Testis (tissue), 3 donors: ENCODE results near the gene SPACA5B. TPM values are rescaled to one million over a fixed set of nuclear protein-coding genes. Genes with fewer than 3 reads are reported as not detected.
"Not testable (repeated sequence)": the region's sequence is repeated elsewhere in the genome, so short reads cannot be mapped to it uniquely, and the experiment has no call there.

Experiments used
- DNase-seq: peaks from one replicate; pipeline ENCODE4 v3.0.0-alpha.2; 2019
- H3K27ac ChIP-seq, 2 donors: fragments of 200-600 bp; sonication (generic); one replicate each; pipeline ENCODE4 v1.5.1; 2019
- H3K27me3 ChIP-seq: fragments of 200-600 bp; sonication (generic); one replicate; pipeline ENCODE4 v1.5.1; 2019
- H3K36me3 ChIP-seq: fragments of 200-600 bp; sonication (generic); one replicate; pipeline ENCODE4 v1.5.1; 2017; ENCODE audit warnings: low read depth; ENCODE audit errors: missing control alignments
- H3K4me1 ChIP-seq: fragments of 200-600 bp; sonication (generic); one replicate; pipeline ENCODE4 v1.5.1; 2019
- H3K4me3 ChIP-seq, 2 donors: fragments of 200-600 bp; sonication (generic); one replicate each; pipeline ENCODE4 v1.5.1; 2017 to 2019
- H3K9me3 ChIP-seq: fragments of 200-600 bp; sonication (generic); one replicate; pipeline ENCODE4 v1.5.1; 2017
- POLR2A ChIP-seq: fragments of 450-650 bp; IDR thresholded peaks from one replicate; pipeline ENCODE4 v1.6.1; 2017; ENCODE audit warnings: antibody characterized with exemption, mild to moderate bottlenecking, moderate library complexity
- WGBS, 2 donors: methylation state at CpG; one replicate each; pipeline ENCODE4 v1.1.5; 2018; 5-methylcytosine and 5-hydroxymethylcytosine counted together
- intact Hi-C: fragments of 100-400 bp; cut with DNase I; formaldehyde crosslinking; loops from one replicate; pipeline ENCODE4 v1.15.1; 2023; ENCODE audit warnings: low total_unique reads
- polyA plus RNA-seq: library from polyadenylated mRNA; stranded (reverse); fragments of 350-450 nt; fragmentation: Illumina TruSeq; extraction: RNeasy Lipid Tissue Mini Kit (QIAGEN cat#74804); gene quantifications from one replicate; pipeline ENCODE4 v1.2.3, GENCODE V29; 2014; ENCODE audit warnings: low read depth, low replicate concordance; ENCODE audit not compliant: insufficient read depth
- small RNA-seq, 2 donors: library from RNA; depleted of rRNA; stranded (forward); fragments of <200 nt; gene quantifications; one replicate each; pipeline ENCODE3, GENCODE V24; 2016
- total RNA-seq, 2 donors: library from RNA; depleted of rRNA; stranded (reverse); fragments of >200 nt; gene quantifications; one replicate each; pipeline ENCODE4 v1.2.3, GENCODE V29; 2016
- TF ChIP-seq, protein P1 (sequence below), 3 experiments: fragments of 450-650 bp in 2 of 3; fragments of 200-600 bp in 1 of 3; sonication (generic) in 1 of 3; IDR thresholded peaks; one replicate each; pipeline ENCODE4 v1.5.1; 2016 to 2019; ENCODE audit warnings: antibody characterized with exemption in 3 of 3, mild to moderate bottlenecking in 2 of 3, moderate library complexity in 1 of 3

Gene SPACA5B
- total and polyA plus RNA-seq, 3 donors from 2014 or later = 4.9 to 6.6 (median 6.2) TPM

DNA sequence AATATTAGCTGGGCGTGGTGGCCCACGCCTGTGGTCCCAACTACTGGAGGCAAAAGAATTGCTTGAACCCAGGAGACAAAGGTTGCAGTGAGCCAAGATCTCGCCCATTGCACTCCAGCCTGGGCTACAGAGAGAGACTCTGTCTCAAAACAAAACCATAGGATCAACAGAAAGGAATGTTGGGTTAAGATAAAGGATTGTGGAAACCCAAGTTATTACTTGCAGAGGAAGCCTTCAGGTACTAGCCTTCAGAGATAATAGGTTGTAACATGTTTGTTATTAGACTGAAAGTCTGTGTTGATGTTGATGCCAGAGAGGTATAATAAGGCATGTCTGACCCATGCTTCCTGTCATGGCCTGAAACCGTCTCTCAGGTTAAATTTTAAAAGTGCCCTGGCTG is 49.3 kb downstream of the SPACA5B start:
- Histone ChIP-seq H3K27me3 (no peaks in the 10 kb centered on the region), H3K4me1 (no peaks in the 10 kb centered on the region), H3K9me3 (no peaks in the 10 kb centered on the region), H3K27ac (no peak overlapping the region), H3K36me3 (no peaks in the 10 kb centered on the region), H3K4me3 (no peak overlapping the region)
- no peak for DNase-seq
- TF ChIP-seq, protein P1, sequence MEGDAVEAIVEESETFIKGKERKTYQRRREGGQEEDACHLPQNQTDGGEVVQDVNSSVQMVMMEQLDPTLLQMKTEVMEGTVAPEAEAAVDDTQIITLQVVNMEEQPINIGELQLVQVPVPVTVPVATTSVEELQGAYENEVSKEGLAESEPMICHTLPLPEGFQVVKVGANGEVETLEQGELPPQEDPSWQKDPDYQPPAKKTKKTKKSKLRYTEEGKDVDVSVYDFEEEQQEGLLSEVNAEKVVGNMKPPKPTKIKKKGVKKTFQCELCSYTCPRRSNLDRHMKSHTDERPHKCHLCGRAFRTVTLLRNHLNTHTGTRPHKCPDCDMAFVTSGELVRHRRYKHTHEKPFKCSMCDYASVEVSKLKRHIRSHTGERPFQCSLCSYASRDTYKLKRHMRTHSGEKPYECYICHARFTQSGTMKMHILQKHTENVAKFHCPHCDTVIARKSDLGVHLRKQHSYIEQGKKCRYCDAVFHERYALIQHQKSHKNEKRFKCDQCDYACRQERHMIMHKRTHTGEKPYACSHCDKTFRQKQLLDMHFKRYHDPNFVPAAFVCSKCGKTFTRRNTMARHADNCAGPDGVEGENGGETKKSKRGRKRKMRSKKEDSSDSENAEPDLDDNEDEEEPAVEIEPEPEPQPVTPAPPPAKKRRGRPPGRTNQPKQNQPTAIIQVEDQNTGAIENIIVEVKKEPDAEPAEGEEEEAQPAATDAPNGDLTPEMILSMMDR (IDR thresholded peaks at IDR 0.05) = no peak
- no peak for TF ChIP-seq POLR2A
- intact Hi-C loops = no loop called here
- 79 to 88% methylated on average over 2 to 4 of the region's 4 CpGs for WGBS, 2 donors

DNA sequence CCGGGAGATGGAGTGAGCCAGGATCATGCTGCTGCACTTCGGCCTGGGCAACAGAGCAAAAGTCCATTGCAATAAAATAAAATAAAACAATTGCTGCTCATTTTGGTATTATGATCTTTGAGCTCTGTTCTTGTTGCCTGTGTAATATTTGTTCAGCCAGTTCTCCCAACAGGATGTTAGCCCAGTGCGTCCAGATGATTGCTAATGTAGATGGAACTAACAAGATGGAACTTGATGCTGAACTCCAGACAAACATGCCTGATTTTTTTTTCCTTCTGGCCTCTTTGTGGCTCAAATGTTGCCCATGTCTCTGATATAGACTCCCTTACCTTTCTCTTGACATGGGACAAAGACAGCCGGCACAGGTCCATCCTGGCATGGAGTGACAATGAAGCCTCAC is 50.4 kb downstream of the SPACA5B start:
- H3K4me1 ChIP-seq = no peaks in the 10 kb centered on the region

DNA sequence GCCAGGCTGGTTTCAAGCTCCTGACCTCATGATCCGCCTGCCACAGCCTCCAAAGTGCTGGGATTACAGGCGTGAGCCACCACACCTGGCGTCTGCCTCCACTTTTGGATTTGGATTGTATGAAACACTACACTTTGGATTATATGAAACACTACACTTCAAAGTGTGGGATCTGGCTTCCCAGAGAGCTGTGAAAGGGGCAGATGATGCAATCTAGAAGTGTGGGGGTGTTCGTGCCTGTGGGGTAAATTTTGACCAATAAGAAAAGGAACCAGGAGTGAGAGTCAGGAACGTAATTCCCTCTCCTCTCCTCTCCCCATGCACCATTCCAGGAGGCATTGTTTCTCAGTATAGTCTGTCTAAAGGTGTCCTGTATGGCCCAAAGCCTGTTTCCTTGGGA is 51.5 kb downstream of the SPACA5B start:
- WGBS, 2 donors = 73 to 79% methylated on average over 4 to 5 of the region's 5 CpGs
- H3K4me3 ChIP-seq, intact Hi-C loops, H3K9me3 ChIP-seq, H3K4me1 ChIP-seq, H3K27me3 ChIP-seq, H3K27ac ChIP-seq, DNase-seq, H3K36me3 ChIP-seq: not testable (repeated sequence)

More for the DNA sequence above, 50.4 kb downstream of the SPACA5B start:
- WGBS, 2 donors = 92 to 95% methylated on average over 4 of the region's 4 CpGs
- H3K9me3 ChIP-seq = no peaks in the 10 kb centered on the region
- H3K27ac ChIP-seq = no peak overlapping the region
- intact Hi-C loops = no loop called here
- TF ChIP-seq POLR2A = no peak
- TF ChIP-seq, protein P1 (IDR thresholded peaks at IDR 0.05) = no peak
- no peaks in the 10 kb centered on the region for H3K27me3 ChIP-seq
- no peak for DNase-seq
- H3K36me3 ChIP-seq = no peaks in the 10 kb centered on the region
- no peak overlapping the region for H3K4me3 ChIP-seq

Small RNAs within 50 kb of the gene (small RNA-seq; reads per million reads assigned to genes)
- gene AC245047.7 = 0 reads per million in 2 donors
- 0 reads per million in 2 donors for gene RNU6-707P

Other genes starting within 250 kb of the SPACA5B start
- 1 to 10 TPM; 5.8 to 6.1 TPM for gene ZNF182, start 126.6 kb upstream of the SPACA5B start, total RNA-seq
- 3.2 TPM for gene ZNF182, start 126.6 kb upstream of the SPACA5B start, polyA plus RNA-seq
- gene SPACA5, start 123.6 kb upstream of the SPACA5B start, total RNA-seq = 10 to 100 TPM in 1 of 2 donors, 1 to 10 TPM in 1; 9.5 to 18.9 TPM
- 23.4 TPM for gene SPACA5, start 123.6 kb upstream of the SPACA5B start, polyA plus RNA-seq
- gene ZNF630, start 59.0 kb upstream of the SPACA5B start, total RNA-seq = 1 to 10 TPM; 1.5 to 5.6 TPM
- gene ZNF630, start 59.0 kb upstream of the SPACA5B start, polyA plus RNA-seq = 2.0 TPM
- under 1 TPM in 1 of 2 donors, not detected in 1; 0.47 TPM for gene SSX5, start 66.2 kb downstream of the SPACA5B start, total RNA-seq
- 0.59 TPM for gene SSX5, start 66.2 kb downstream of the SPACA5B start, polyA plus RNA-seq
- gene SSX1, start 124.8 kb downstream of the SPACA5B start, total RNA-seq = 10 to 100 TPM in 1 of 2 donors, 1 to 10 TPM in 1; 6.0 to 14.3 TPM
- 11.0 TPM for gene SSX1, start 124.8 kb downstream of the SPACA5B start, polyA plus RNA-seq
- gene SSX3, start 226.1 kb downstream of the SPACA5B start, total RNA-seq = 10 to 100 TPM; 12.8 to 26.1 TPM
- gene SSX3, start 226.1 kb downstream of the SPACA5B start, polyA plus RNA-seq = 17.7 TPM